CD14-positive monocyte (primary cell): Measurements from ENCODE around the gene SOWAHB. TPM values are rescaled to one million over a fixed set of nuclear protein-coding genes. Genes with fewer than 3 reads are reported as not detected.

Experiments
- DNase-seq, 3 donors: peaks; one replicate each; pipeline ENCODE4 v3.0.0-alpha.2; 2011 to 2022
- H2AFZ ChIP-seq: 2 replicates; pipeline ENCODE4 v1.6.0; 2012; ENCODE audit warnings: mild to moderate bottlenecking, low read depth, low read length, inconsistent platforms; ENCODE audit not compliant: insufficient read depth, poor library complexity, severe bottlenecking
- H3K27ac ChIP-seq, 2 donors: 1 replicate in 1 of 2; 2 replicates in 1 of 2; pipeline ENCODE4 v1.5.1; 2012 to 2013; ENCODE audit warnings: low read length in 2 of 2, control low read depth in 1 of 2, inconsistent platforms in 1 of 2, low read depth in 1 of 2, mild to moderate bottlenecking in 1 of 2
- H3K27me3 ChIP-seq, 2 donors: one replicate each; pipeline versions ENCODE4 v1.6.0 to v1.6.1; 2011 to 2013; ENCODE audit warnings: low read length in 2 of 2; ENCODE audit not compliant: control insufficient read depth in 2 of 2, insufficient read depth in 2 of 2
- H3K36me3 ChIP-seq, 2 donors: replicated peaks in 1 of 2; 1 replicate in 1 of 2; 2 replicates in 1 of 2; pipeline versions ENCODE4 v1.5.1 to v1.6.1; 2012 to 2013; ENCODE audit warnings: low read length in 2 of 2, control low read depth in 1 of 2, inconsistent platforms in 1 of 2, mild to moderate bottlenecking in 1 of 2; ENCODE audit not compliant: insufficient read depth in 2 of 2, control insufficient read depth in 1 of 2
- H3K4me1 ChIP-seq, 2 donors: 1 replicate in 1 of 2; 2 replicates in 1 of 2; pipeline versions ENCODE4 v1.5.1 to v1.6.1; 2012 to 2013; ENCODE audit warnings: low read length in 2 of 2, control low read depth in 1 of 2, inconsistent platforms in 1 of 2, mild to moderate bottlenecking in 1 of 2, moderate library complexity in 1 of 2; ENCODE audit not compliant: insufficient read depth in 2 of 2, control insufficient read depth in 1 of 2
- H3K4me2 ChIP-seq: replicated peaks from 2 replicates; pipeline ENCODE3; 2012; ENCODE audit warnings: low read length, moderate library complexity, mild to moderate bottlenecking; ENCODE audit not compliant: poor library complexity, severe bottlenecking; ENCODE audit errors: extremely low read depth
- H3K4me3 ChIP-seq, 3 experiments: fragments of 200-600 bp in 1 of 3; sonication (generic) in 1 of 3; replicated peaks in 1 of 3; 1 replicate in 2 of 3; 2 replicates in 1 of 3; pipeline ENCODE4 v1.5.1; 2011 to 2013; ENCODE audit warnings: low read length in 3 of 3, mild to moderate bottlenecking in 3 of 3, control low read depth in 2 of 3, low read depth in 2 of 3, inconsistent platforms in 1 of 3, moderate library complexity in 1 of 3
- H3K79me2 ChIP-seq: 2 replicates; pipeline ENCODE4 v1.6.0; 2012; ENCODE audit warnings: mild to moderate bottlenecking, control low read depth, inconsistent platforms, low read length, moderate library complexity; ENCODE audit not compliant: insufficient read depth
- H3K9ac ChIP-seq: 2 replicates; pipeline ENCODE4 v1.6.0; 2017; ENCODE audit warnings: low read length, mild to moderate bottlenecking; ENCODE audit not compliant: insufficient read depth, poor library complexity, severe bottlenecking
- H3K9me3 ChIP-seq, 2 donors: replicated peaks in 1 of 2; 1 replicate in 1 of 2; 2 replicates in 1 of 2; pipeline versions ENCODE4 v1.5.1 to v1.6.1; 2012 to 2013; ENCODE audit warnings: low read length in 2 of 2, control low read depth in 1 of 2; ENCODE audit not compliant: control insufficient read depth in 1 of 2, insufficient read depth in 1 of 2
- H4K20me1 ChIP-seq: 2 replicates; pipeline ENCODE4 v1.6.0; 2012; ENCODE audit warnings: mild to moderate bottlenecking, low read length, control low read depth, moderate library complexity; ENCODE audit not compliant: insufficient read depth
- H3K27ac Mint-ChIP-seq, 7 donors: one replicate each; pipeline ENCODE4 v1.8.0; 2020; ENCODE audit warnings: mild to moderate bottlenecking in 7 of 7, mixed read lengths in 7 of 7, moderate library complexity in 6 of 7, inconsistent platforms in 2 of 7
- H3K27me3 Mint-ChIP-seq, 3 donors: one replicate each; pipeline ENCODE4 v1.8.0; 2021 to 2022; ENCODE audit warnings: low read depth in 3 of 3, mild to moderate bottlenecking in 3 of 3, mixed read lengths in 3 of 3, moderate library complexity in 3 of 3, inconsistent platforms in 1 of 3
- H3K36me3 Mint-ChIP-seq, 2 donors: one replicate each; pipeline ENCODE4 v1.8.0; 2020; ENCODE audit warnings: mixed read lengths in 2 of 2, inconsistent platforms in 1 of 2, mild to moderate bottlenecking in 1 of 2
- H3K4me1 Mint-ChIP-seq: one replicate; pipeline ENCODE4 v1.8.0; 2020; ENCODE audit warnings: mild to moderate bottlenecking, mixed read lengths
- H3K4me3 Mint-ChIP-seq, 2 donors: one replicate each; pipeline ENCODE4 v1.8.0; 2020; ENCODE audit warnings: mild to moderate bottlenecking in 2 of 2, mixed read lengths in 2 of 2, moderate library complexity in 1 of 2
- H3K9me3 Mint-ChIP-seq, 7 donors: one replicate each; pipeline ENCODE4 v1.8.0; 2020 to 2022; ENCODE audit warnings: mixed read lengths in 7 of 7, mild to moderate bottlenecking in 6 of 7, moderate library complexity in 6 of 7, inconsistent platforms in 2 of 7
- WGBS: methylation state at CpG from one replicate; pipeline ENCODE4 v1.1.5; 2013; ENCODE audit warnings: missing lambda C conversion rate; ENCODE audit not compliant: insufficient coverage; 5-methylcytosine and 5-hydroxymethylcytosine counted together
- intact Hi-C, 2 donors: fragments of 100-400 bp; cut with micrococcal nuclease; formaldehyde crosslinking; loops; one replicate each; pipeline versions ENCODE4 v1.15.0 to v1.15.1; 2023
- polyA plus RNA-seq, 3 donors: library from polyadenylated mRNA; depleted of rRNA in 1 of 3; unstranded in 2 of 3; stranded (reverse) in 1 of 3; fragments of 300-500 nt in 2 of 3; fragments of >200 nt in 1 of 3; fragmentation: Illumina TruSeq in 2 of 3; gene quantifications; 1 replicate in 2 of 3; 2 replicates in 1 of 3; pipeline ENCODE4 v1.2.3, GENCODE V29; 2012 to 2021
- TF ChIP-seq, protein P1 (sequence below): fragments of 200-600 bp; IDR thresholded peaks from one replicate; pipeline ENCODE4 v1.8.0; 2022; ENCODE audit warnings: antibody characterized with exemption, mild to moderate bottlenecking

Gene SOWAHB
- polyA plus RNA-seq, 3 donors, result not detected

DNA sequence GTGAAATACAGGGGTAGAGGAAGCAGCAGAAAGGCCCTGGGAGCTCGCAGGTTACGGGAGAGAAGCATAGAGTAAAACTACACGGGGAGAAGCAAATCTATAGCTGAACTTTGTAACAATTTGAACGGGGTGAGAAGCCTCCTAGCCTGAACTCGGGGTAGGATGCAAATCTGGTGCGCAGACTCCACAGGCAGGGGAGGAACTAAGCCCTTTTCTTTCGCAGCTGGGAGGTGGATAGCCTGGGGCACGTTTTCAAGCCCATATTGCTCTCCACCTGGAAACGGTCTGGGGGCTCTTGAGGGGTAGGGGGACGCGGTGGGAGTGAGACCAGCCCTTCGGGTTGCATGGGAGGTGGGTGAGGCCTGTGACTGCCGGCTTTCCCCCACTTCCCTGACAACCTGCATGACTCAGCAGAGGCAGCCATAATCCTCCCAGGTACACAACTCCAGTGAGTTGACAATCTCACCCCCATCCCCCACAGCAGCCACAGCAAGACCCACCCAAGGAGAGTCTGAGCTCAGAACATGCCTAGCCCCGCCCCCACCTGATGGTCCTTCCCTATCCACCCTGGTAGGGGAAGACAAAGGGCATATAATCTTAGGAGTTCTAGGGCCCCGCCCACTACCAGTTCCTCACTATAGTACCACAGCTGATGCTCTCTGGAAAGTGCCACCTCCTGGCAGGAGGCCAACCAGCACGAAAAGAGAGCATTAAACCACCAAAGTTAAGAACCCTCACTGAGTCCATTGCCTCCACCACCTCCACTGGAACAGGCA is 29.9 kb downstream of the SOWAHB start:
- no peaks in the 10 kb centered on the region for H3K4me1 Mint-ChIP-seq
- no peaks in the 10 kb centered on the region for H3K9me3 ChIP-seq
- H3K27me3 Mint-ChIP-seq, result peaks cover 4 to 10% (median 9%) of the 10 kb centered on the region in 3 donors
- H3K4me3 ChIP-seq, result no peak overlapping the region
- H3K27me3 ChIP-seq, result no peaks in the 10 kb centered on the region
- peaks cover 0 to 14% (median 2%) of the 10 kb centered on the region in 7 donors for H3K9me3 Mint-ChIP-seq
- no peak overlapping the region for H3K27ac ChIP-seq
- intact Hi-C loops, result no loop called here
- H3K4me3 Mint-ChIP-seq, result no peak overlapping the region
- no peak overlapping the region for H3K4me2 ChIP-seq
- no peak overlapping the region for H2AFZ ChIP-seq
- TF ChIP-seq, protein P1, sequence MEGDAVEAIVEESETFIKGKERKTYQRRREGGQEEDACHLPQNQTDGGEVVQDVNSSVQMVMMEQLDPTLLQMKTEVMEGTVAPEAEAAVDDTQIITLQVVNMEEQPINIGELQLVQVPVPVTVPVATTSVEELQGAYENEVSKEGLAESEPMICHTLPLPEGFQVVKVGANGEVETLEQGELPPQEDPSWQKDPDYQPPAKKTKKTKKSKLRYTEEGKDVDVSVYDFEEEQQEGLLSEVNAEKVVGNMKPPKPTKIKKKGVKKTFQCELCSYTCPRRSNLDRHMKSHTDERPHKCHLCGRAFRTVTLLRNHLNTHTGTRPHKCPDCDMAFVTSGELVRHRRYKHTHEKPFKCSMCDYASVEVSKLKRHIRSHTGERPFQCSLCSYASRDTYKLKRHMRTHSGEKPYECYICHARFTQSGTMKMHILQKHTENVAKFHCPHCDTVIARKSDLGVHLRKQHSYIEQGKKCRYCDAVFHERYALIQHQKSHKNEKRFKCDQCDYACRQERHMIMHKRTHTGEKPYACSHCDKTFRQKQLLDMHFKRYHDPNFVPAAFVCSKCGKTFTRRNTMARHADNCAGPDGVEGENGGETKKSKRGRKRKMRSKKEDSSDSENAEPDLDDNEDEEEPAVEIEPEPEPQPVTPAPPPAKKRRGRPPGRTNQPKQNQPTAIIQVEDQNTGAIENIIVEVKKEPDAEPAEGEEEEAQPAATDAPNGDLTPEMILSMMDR, result no peak
- H4K20me1 ChIP-seq, result no peaks in the 10 kb centered on the region
- DNase-seq, result no peak
- 79% methylated on average over 9 of the region's 16 CpGs for WGBS
- no peak overlapping the region for H3K9ac ChIP-seq
- no peak overlapping the region for H3K27ac Mint-ChIP-seq
- no peaks in the 10 kb centered on the region for H3K79me2 ChIP-seq
- H3K36me3 Mint-ChIP-seq, result no peaks in the 10 kb centered on the region
- no peaks in the 10 kb centered on the region for H3K36me3 ChIP-seq
- no peaks in the 10 kb centered on the region for H3K4me1 ChIP-seq

DNA sequence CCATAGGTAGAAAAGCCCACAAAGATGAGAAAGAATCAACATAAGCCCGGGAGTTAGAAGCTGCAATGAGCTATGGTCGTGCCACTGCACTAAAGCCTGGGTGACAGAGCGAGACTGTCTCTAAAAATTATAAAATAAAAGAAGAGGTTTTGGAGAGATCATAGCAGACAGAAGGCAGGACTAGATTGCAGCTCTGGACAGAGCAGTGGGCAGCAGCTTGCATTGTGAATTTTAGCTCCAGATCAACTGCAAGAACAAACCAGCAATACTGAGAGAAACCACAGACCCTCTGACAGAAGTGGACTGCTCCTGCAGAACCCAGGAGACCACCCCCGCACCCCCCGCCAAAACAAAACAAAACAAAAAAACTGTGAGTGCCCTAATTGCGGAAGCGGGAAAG is 30.6 kb downstream of the SOWAHB start:
- no peak overlapping the region for H3K27ac Mint-ChIP-seq
- Histone ChIP-seq H3K27me3 (no peaks in the 10 kb centered on the region), H3K36me3 (no peaks in the 10 kb centered on the region), H3K9ac (no peak overlapping the region), H2AFZ (no peak overlapping the region), H3K79me2 (no peaks in the 10 kb centered on the region), H3K9me3 (no peaks in the 10 kb centered on the region), H3K4me1 (no peaks in the 10 kb centered on the region), H3K4me2 (no peak overlapping the region), H4K20me1 (no peaks in the 10 kb centered on the region), H3K4me3 (no peak overlapping the region), H3K27ac (no peak overlapping the region)
- no peaks in the 10 kb centered on the region for H3K36me3 Mint-ChIP-seq
- no peak overlapping the region for H3K4me3 Mint-ChIP-seq
- intact Hi-C loops, result no loop called here
- TF ChIP-seq, protein P1, result no peak
- 100% methylated on average over 3 of the region's 7 CpGs for WGBS
- DNase-seq, result no peak
- no peaks in the 10 kb centered on the region for H3K4me1 Mint-ChIP-seq
- peaks cover 3 to 10% (median 5%) of the 10 kb centered on the region in 3 donors for H3K27me3 Mint-ChIP-seq
- H3K9me3 Mint-ChIP-seq, result peaks cover 0 to 14% (median 2%) of the 10 kb centered on the region in 7 donors
